ENCODE results near the gene HDAC2. TPM values are rescaled to one million over a fixed set of nuclear protein-coding genes. Genes with fewer than 3 reads are reported as not detected.

The HDAC2 gene
- total RNA-seq, 4 donors from 2014 or later: 28.5 to 58.4 (median 46.1) TPM

GRCh38 chr6:113954653-113955052 lies 16.3 kb downstream of the HDAC2 start:
- 93 to 96% methylated on average over 1 of the region's 1 CpG for WGBS, 2 donors
- TF ChIP-seq POLR2A (IDR thresholded peaks at IDR 0.05) (no peak), CTCF (IDR thresholded peaks at IDR 0.05) (no peak)
- no peak overlapping the region for H3K4me3 ChIP-seq (ENCODE audit: low read depth, poor library complexity, severe bottlenecking)
- intact Hi-C loops (cut with DNase I; ENCODE audit: low total_unique reads): no loop called here
- DNase-seq (ENCODE audit: low spot score in 2 of 2): no peak

- TF ChIP-seq CTCF (IDR thresholded peaks at IDR 0.05) (no peak), POLR2A (IDR thresholded peaks at IDR 0.05) (no peak)
- intact Hi-C loops (cut with DNase I; ENCODE audit: low total_unique reads): no loop called here
- no peak overlapping the region for H3K4me3 ChIP-seq (ENCODE audit: low read depth, poor library complexity, severe bottlenecking)
- DNase-seq (ENCODE audit: low spot score in 2 of 2): no peak
Observed at GRCh38 chr6:113953346-113953745, 17.6 kb downstream of the HDAC2 start.

GRCh38 chr6:113949499-113949898 lies 21.4 kb downstream of the HDAC2 start:
- DNase-seq (ENCODE audit: low spot score in 2 of 2): no peak
- H3K4me3 ChIP-seq (ENCODE audit: low read depth, poor library complexity, severe bottlenecking): no peak overlapping the region
- TF ChIP-seq CTCF (IDR thresholded peaks at IDR 0.05) (no peak), POLR2A (IDR thresholded peaks at IDR 0.05) (no peak)
- 87% methylated on average over 8 of the region's 8 CpGs for WGBS, 2 donors
- intact Hi-C loops (cut with DNase I; ENCODE audit: low total_unique reads): no loop called here

- intact Hi-C loops (cut with DNase I; ENCODE audit: low total_unique reads): no loop called here
- TF ChIP-seq CTCF (IDR thresholded peaks at IDR 0.05): no peak
- TF ChIP-seq POLR2A (IDR thresholded peaks at IDR 0.05): no peak
- no peak overlapping the region for H3K4me3 ChIP-seq (ENCODE audit: low read depth, poor library complexity, severe bottlenecking)
- DNase-seq (ENCODE audit: low spot score in 2 of 2): no peak
- WGBS, 2 donors: 94 to 98% methylated on average over 2 of the region's 2 CpGs
Observed at GRCh38 chr6:113944701-113945100, 26.2 kb downstream of the HDAC2 start.

GRCh38 chr6:113939825-113940224 lies 31.1 kb downstream of the HDAC2 start:
- intact Hi-C loops (cut with DNase I; ENCODE audit: low total_unique reads): no loop called here
- no peak overlapping the region for H3K4me3 ChIP-seq (ENCODE audit: low read depth, poor library complexity, severe bottlenecking)
- TF ChIP-seq POLR2A (IDR thresholded peaks at IDR 0.05): no peak
- no peak for TF ChIP-seq CTCF (IDR thresholded peaks at IDR 0.05)
- no peak for DNase-seq (ENCODE audit: low spot score in 2 of 2)

- WGBS, 2 donors: 87% methylated on average over 6 of the region's 6 CpGs
- TF ChIP-seq CTCF (IDR thresholded peaks at IDR 0.05): no peak
- no peak for TF ChIP-seq POLR2A (IDR thresholded peaks at IDR 0.05)
- DNase-seq (ENCODE audit: low spot score in 2 of 2): no peak
- H3K4me3 ChIP-seq (ENCODE audit: low read depth, poor library complexity, severe bottlenecking): no peak overlapping the region
- intact Hi-C loops (cut with DNase I; ENCODE audit: low total_unique reads): no loop called here
Observed at GRCh38 chr6:113936093-113936934, 34.6 kb downstream of the HDAC2 start.

All from lower leg skin (tissue), 4 donors.